ENCODE data around the gene RMP24.

The RMP24 gene

GRCh38 chr18:36025025-36025424 lies 52.5 kb downstream of the RMP24 start:
- peak; percentile 14 for DNase-seq (ENCODE audit: low read depth, low spot score)

GRCh38 chr18:36028859-36029258 lies 56.4 kb downstream of the RMP24 start:
- TF ChIP-seq CTCF (IDR thresholded peaks at IDR 0.05; ENCODE audit: insufficient read depth, low read length, missing control alignments) = no peak
- CTCF ChIA-PET = interaction anchor here (1.1 to 3.2 kb wide), 3 partner anchors 10 to 69 kb away, joined by 4 to 32 read pairs (median 5); no protein-coding TSS in a partner anchor
- no peak overlapping the region for H3K4me3 ChIP-seq (ENCODE audit: low read depth, low read length)
- POLR2A ChIA-PET = no interaction called here
- DNase-seq (ENCODE audit: low read depth, low spot score) = no peak

More at GRCh38 chr18:36025025-36025424, 52.5 kb downstream of the RMP24 start:
- CTCF ChIA-PET = interaction anchor here (1.1 to 1.7 kb wide), 3 partner anchors 13 to 70 kb away, joined by 3 to 4 read pairs (median 3); no protein-coding TSS in a partner anchor
- no peak for TF ChIP-seq CTCF (IDR thresholded peaks at IDR 0.05; ENCODE audit: insufficient read depth, low read length, missing control alignments)
- POLR2A ChIA-PET = no interaction called here
- H3K4me3 ChIP-seq (ENCODE audit: low read depth, low read length) = no peak overlapping the region

Data from AG04449 (cell line).